Heart left ventricle (tissue), 16 donors: ENCODE results near the gene ARHGAP1. TPM values are rescaled to one million over a fixed set of nuclear protein-coding genes. Genes with fewer than 3 reads are reported as not detected.
A peak's percentile ranks its signal among the peaks of the same experiment; 100 is the strongest.

ENCODE experiments used
- ATAC-seq, 4 donors: fragments of 200-7000 bp; cut with Tn5 transposase; one replicate each; pipeline ENCODE4 v1.9.1; 2020 to 2022; ENCODE audit warnings: moderate library complexity in 4 of 4, mild to moderate bottlenecking in 3 of 4, moderate number of reproducible peaks in 1 of 4
- DNase-seq, 5 donors: peaks; one replicate each; pipeline ENCODE4 v3.0.0-alpha.2; 2020
- H3K27ac ChIP-seq, 12 donors: fragments of 200-600 bp; sonication (generic) in 4 of 12; one replicate each; pipeline versions ENCODE4 v1.5.0 to v1.8.0; 2016 to 2022; ENCODE audit warnings: mild to moderate bottlenecking in 2 of 12
- H3K27me3 ChIP-seq, 9 donors: fragments of 200-600 bp; sonication (generic) in 2 of 9; one replicate each; pipeline versions ENCODE4 v1.5.1 to v1.8.0; 2016 to 2022; ENCODE audit warnings: mild to moderate bottlenecking in 3 of 9
- H3K36me3 ChIP-seq, 9 donors: fragments of 200-600 bp; sonication (generic) in 2 of 9; one replicate each; pipeline versions ENCODE4 v1.5.0 to v1.8.0; 2018 to 2022; ENCODE audit warnings: mild to moderate bottlenecking in 2 of 9
- H3K4me1 ChIP-seq, 12 donors: fragments of 200-600 bp; sonication (generic) in 4 of 12; one replicate each; pipeline versions ENCODE4 v1.5.0 to v1.8.0; 2016 to 2022; ENCODE audit warnings: mild to moderate bottlenecking in 3 of 12
- H3K4me3 ChIP-seq, 12 donors: fragments of 200-600 bp; sonication (generic) in 4 of 12; one replicate each; pipeline versions ENCODE4 v1.5.0 to v1.8.0; 2017 to 2022; ENCODE audit warnings: mild to moderate bottlenecking in 9 of 12, moderate library complexity in 4 of 12
- H3K9me3 ChIP-seq, 12 donors: fragments of 200-600 bp; sonication (generic) in 4 of 12; one replicate each; pipeline versions ENCODE4 v1.5.0 to v1.8.0; 2016 to 2022; ENCODE audit warnings: mild to moderate bottlenecking in 1 of 12
- CTCF ChIP-seq, 12 donors: fragments of 200-600 bp; sonication (generic) in 4 of 12; IDR thresholded peaks; one replicate each; pipeline versions ENCODE4 v1.5.0 to v1.8.0; 2018 to 2022; ENCODE audit warnings: antibody characterized with exemption in 12 of 12, mild to moderate bottlenecking in 5 of 12
- POLR2A ChIP-seq, 2 donors: fragments of 450-650 bp; IDR thresholded peaks; one replicate each; pipeline ENCODE4 v1.6.1; 2017; ENCODE audit warnings: antibody characterized with exemption in 2 of 2, mild to moderate bottlenecking in 2 of 2, moderate library complexity in 2 of 2
- WGBS, 4 donors: extraction: QIAGEN DNeasy Blood & Tissue Kit in 2 of 4; methylation state at CpG; one replicate each; pipeline versions ENCODE4 v1.1.5 to v1.1.7; 2013 to 2018; 5-methylcytosine and 5-hydroxymethylcytosine counted together
- intact Hi-C, 10 donors: fragments of 100-400 bp; cut with DNase I; formaldehyde crosslinking; loops; one replicate each; pipeline versions ENCODE4 v1.11.1 to v1.14.2; 2022
- polyA plus RNA-seq, 2 donors: library from polyadenylated mRNA; stranded (reverse); fragments of 200-250 nt; gene quantifications; one replicate each; pipeline ENCODE4 v1.2.3, GENCODE V29; 2013
- total RNA-seq, 9 donors: library from RNA; depleted of rRNA in 2 of 9; stranded (reverse); fragments of >200 nt in 2 of 9; fragmentation: NEBNext Ultra II Directional in 3 of 9; extraction: Animal tissue kit (Norgen Biotek cat#: 25700) in 3 of 9; gene quantifications; one replicate each; pipeline versions ENCODE4 v1.1.0 to v1.2.4, GENCODE V29; 2016 to 2023
- donor health status: ischemic (EF 13 %, LVEDD 7.1; RV severe dilation, severe dysfunction).
- donor health status: healthy with polysubstance abuse.
- donor health status: DM: no; HTN: yes; CAD: no.
- donor health status: DM: no; HTN: no; CAD: no.
- donor health status: ischemic (EF 25% LVEDD 6.9; RV normal size, moderate dysfunction).
- donor health status: ischemic (EF 25% LVEDD 5.7; RV mildly dilated, moderate dysfunction).
- donor health status: healthy.
- donor health status: DM: yes; HTN: yes; CAD: no.
- donor health status: ischemic (EF 35%, LVEDD 5.7; RV mildly dilated, moderate dysfunction).
- donor health status: nonischemic (EF 11% LVEDD 7.7; RV severe dilation, severe dysfunction).
- donor health status: DM: yes; HTN: yes; CAD: no.
- donor health status: PGD.
- donor health status: ischemic (EF 29% LVEDD 5.4; RV normal size, mild dysfunction).
- donor health status: nonischemic (EF 23%, LVEDD 6.1; RV moderate dilation, normal function).

ARHGAP1 gene
- total and polyA plus RNA-seq, 11 donors, result 38.8 to 309 (median 75.3) TPM

DNA sequence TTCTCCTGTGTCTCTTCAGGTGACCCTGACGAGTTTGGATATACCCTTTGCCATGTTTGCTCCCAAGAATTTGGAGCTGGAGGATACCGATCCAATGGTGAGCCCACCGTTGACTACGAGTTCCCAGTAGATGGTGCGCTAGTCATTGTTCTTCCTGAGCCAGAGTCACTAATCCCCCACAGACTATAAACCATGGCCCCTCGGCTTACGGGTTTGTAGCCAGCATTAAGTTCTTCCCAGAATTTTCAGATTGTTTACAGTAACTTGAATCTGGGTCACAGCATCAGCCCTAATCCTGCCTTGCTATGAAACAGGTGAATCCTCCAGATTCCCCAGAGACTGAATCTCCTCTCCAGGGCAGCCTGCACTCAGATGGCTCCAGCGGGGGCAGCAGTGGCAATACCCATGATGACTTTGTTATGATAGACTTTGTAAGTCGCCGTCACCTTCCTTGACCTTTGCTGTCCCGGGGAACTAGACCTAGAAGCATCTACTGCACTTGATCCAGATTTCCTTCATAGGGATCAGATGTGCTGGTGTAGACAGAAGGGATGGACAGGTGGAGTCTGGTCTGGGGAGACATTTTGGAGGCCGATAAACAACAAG lies 31.8 kb downstream of the ARHGAP1 start:
- peaks cover 0 to 100% (median 92%) of the 10 kb centered on the region in 9 donors for H3K36me3 ChIP-seq
- H3K9me3 ChIP-seq, result no peaks in the 10 kb centered on the region
- H3K4me3 ChIP-seq, result no peak overlapping the region
- ATAC-seq, result no peak
- peak overlapping the region in 8 of 12 donors; percentile 34 to 89 (median 69) for H3K27ac ChIP-seq
- no peaks in the 10 kb centered on the region for H3K27me3 ChIP-seq
- peaks cover 5 to 82% (median 41%) of the 10 kb centered on the region in 12 donors for H3K4me1 ChIP-seq
- no peak for TF ChIP-seq CTCF (IDR thresholded peaks at IDR 0.05)
- no peak for TF ChIP-seq POLR2A (IDR thresholded peaks at IDR 0.05)
- no peak for DNase-seq
- WGBS, 4 donors, result 92 to 95% (median 94%) methylated on average over 11 to 12 of the region's 12 CpGs
- intact Hi-C loops, result no loop called here

DNA sequence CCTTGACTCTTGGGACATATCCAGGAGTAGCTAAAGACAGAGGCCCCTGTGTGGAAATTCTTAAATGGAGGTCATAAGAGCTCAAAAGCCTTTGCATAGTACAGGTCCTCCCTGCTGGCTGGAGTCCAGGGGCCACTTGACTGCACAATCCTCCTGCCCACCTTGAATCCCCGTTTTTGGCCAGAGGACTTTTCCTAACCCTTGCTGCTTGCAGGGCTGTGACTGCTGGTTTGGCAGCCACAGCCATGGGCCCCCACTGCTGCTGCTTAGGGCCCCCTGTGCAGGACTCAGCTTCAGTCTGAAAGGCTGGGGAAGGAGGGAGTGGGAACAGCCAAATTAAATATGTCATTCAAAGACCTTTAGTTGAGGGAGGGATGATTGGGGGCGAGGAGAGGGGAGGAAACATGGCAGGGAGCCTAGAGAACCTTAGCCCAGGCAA lies 33.4 kb downstream of the ARHGAP1 start:
- peak in 2 of 5 donors; percentile 36 to 53 for DNase-seq
- peak; percentile 6 to 25 (median 18) for ATAC-seq
- Histone ChIP-seq H3K27me3 (no peaks in the 10 kb centered on the region), H3K9me3 (no peaks in the 10 kb centered on the region), H3K4me1 (peaks cover 7 to 76% (median 33%) of the 10 kb centered on the region in 12 donors), H3K27ac (peak overlapping the region; percentile 34 to 89 (median 67)), H3K4me3 (no peak overlapping the region), H3K36me3 (peaks cover 0 to 98% (median 92%) of the 10 kb centered on the region in 9 donors)
- WGBS, 4 donors, result 32 to 41% (median 38%) methylated on average over 2 of the region's 2 CpGs
- TF ChIP-seq CTCF (IDR thresholded peaks at IDR 0.05), result no peak
- TF ChIP-seq POLR2A (IDR thresholded peaks at IDR 0.05), result no peak
- intact Hi-C loops, result no loop called here

DNA sequence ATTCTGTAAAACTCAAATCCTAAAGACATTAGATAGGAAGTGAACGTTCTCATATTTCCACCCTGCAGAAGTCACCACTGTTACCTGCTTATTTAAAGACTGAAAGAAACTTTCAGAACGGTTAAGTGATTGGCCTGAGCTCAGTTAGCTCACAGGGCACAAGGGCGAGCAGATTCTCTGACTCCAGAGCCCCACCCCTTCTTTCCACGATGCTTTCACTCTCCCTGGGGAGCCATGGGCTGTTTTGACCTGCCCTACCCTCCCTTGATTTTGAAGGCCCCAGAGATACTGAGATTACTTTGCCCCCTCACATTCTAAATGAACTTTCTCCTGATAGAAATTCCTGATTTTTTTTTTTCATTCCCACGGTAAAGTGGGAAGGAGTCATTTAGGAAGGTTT lies 33.9 kb downstream of the ARHGAP1 start:
- Histone ChIP-seq H3K4me1 (peaks cover 7 to 73% (median 32%) of the 10 kb centered on the region in 12 donors), H3K27ac (peak overlapping the region in 11 of 12 donors; percentile 34 to 89 (median 68)), H3K27me3 (no peaks in the 10 kb centered on the region), H3K36me3 (peaks cover 0 to 98% (median 92%) of the 10 kb centered on the region in 9 donors), H3K4me3 (no peak overlapping the region), H3K9me3 (no peaks in the 10 kb centered on the region)
- intact Hi-C loops, result no loop called here
- no peak for TF ChIP-seq POLR2A (IDR thresholded peaks at IDR 0.05)
- no peak for TF ChIP-seq CTCF (IDR thresholded peaks at IDR 0.05)
- ATAC-seq (peak in 3 of 4 donors; percentile 62 to 68 (median 68)), DNase-seq (peak in 2 of 5 donors; percentile 41 to 63)
- 34 to 42% (median 39%) methylated on average over 5 of the region's 5 CpGs for WGBS, 4 donors

GRCh38 chr11:46665356-46665755 lies 35.1 kb downstream of the ARHGAP1 start:
- 69 to 95% (median 81%) methylated on average over 1 of the region's 1 CpG for WGBS, 4 donors
- TF ChIP-seq CTCF (IDR thresholded peaks at IDR 0.05) (no peak), POLR2A (IDR thresholded peaks at IDR 0.05) (no peak)
- Histone ChIP-seq H3K27me3 (no peaks in the 10 kb centered on the region), H3K27ac (peak overlapping the region; percentile 48 to 89 (median 66)), H3K4me3 (no peak overlapping the region), H3K36me3 (peaks cover 0 to 96% (median 92%) of the 10 kb centered on the region in 9 donors), H3K9me3 (no peaks in the 10 kb centered on the region), H3K4me1 (peaks cover 7 to 66% (median 32%) of the 10 kb centered on the region in 12 donors)
- ATAC-seq, result no peak
- DNase-seq, result no peak
- intact Hi-C loops, result no loop called here
